GM21619 (cell line): ENCODE measurements around the gene ADAMTSL1.
"Not testable (repeated sequence)": the region's sequence is repeated elsewhere in the genome, so short reads cannot be mapped to it uniquely, and the experiment has no call there.

Experiments
- ATAC-seq: cut with Tn5 transposase; IDR thresholded peaks from one replicate; pipeline ENCODE4 v1.9.1; 2021; ENCODE audit not compliant: unreplicated experiment

Gene ADAMTSL1

DNA sequence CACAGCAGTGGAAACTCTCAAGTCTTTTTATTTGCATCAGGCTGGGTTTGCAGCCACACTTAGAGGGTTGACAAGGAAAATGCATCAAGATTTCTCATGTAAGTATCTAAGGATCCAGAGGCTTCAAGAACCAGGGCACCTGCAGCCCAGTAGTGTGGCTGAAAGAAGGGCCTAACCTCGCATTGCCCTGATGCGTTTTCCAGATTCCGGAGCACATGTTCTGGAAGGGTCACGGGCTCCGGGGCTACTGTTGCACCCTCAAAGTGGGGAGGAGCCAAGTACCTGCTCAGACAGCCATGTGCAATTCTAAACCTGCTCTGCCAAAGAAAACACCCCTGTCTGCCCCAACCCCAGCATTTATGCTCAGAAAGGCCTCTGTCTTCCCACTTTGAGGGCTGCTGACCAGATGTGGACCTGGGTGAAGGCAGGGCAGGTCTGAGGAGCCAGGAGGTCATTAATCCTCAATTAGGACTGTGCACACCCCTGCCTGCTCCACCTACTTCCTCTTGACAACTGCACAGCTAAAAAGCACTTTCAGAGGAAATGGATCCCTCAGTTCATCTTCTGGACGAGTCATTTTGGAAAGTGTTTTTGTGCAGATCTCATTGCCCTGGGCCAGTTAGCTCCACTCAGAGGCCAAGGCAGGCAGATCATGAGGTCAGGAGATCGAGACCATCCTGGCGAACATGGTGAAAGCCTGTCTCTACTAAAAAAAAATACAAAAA, 448.4 kb downstream of the ADAMTSL1 start:
- no peak for ATAC-seq

DNA sequence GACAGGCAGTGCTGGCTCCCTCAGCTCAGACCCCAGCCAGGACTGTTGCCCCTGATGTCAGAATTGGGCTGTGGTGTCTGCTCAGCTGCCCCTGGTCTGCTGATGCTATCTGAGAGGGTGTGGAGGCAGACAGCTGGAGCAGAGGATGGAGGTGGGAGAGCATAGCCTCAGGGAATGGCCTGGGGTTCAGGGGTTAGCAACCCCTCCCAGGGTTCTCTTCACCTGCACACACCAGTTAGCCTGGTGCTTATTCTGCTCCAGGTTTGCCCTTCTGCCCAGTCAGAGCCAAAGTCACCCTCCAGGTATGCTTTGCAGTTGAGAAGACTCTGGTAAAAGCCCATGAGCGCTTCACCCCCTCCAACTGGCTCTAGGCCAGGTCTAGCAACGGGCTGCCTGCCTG, 449.2 kb downstream of the ADAMTSL1 start:
- ATAC-seq, result no peak

DNA sequence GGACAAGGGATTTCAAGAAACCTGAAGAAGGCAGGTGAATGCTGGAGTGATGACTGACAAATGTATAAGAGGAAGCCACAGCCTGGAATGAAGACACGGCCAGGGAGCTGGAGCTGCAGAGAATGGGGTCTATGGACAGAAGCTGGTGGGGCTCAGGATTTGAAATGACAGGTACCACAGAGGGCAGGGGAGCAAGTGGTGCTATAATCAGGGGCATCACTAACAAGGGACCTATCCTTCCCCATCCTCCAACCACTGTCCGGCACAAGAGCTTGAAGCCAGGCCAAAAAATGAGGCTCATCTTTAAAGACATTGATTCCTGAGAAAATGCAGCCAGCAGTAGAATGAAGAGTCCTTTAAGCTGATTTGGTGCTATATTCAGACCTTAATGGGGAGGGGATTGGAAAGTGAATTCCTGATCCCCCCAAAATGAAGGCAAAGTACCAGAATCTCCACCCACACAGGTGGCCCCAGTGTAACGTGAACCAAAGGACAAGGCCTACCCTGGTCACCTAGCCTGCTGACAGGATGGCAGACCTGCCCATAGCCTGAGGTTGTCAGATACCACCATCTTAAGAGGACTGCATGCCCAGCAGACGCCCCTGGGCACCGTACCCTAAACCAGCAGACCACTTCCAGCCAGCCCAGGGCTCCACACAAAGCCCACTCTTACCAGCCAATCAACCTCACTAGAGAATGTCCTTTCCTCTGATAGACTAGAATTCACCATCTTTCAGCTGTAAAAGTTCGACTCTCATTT, 449.9 kb downstream of the ADAMTSL1 start:
- no peak for ATAC-seq

DNA sequence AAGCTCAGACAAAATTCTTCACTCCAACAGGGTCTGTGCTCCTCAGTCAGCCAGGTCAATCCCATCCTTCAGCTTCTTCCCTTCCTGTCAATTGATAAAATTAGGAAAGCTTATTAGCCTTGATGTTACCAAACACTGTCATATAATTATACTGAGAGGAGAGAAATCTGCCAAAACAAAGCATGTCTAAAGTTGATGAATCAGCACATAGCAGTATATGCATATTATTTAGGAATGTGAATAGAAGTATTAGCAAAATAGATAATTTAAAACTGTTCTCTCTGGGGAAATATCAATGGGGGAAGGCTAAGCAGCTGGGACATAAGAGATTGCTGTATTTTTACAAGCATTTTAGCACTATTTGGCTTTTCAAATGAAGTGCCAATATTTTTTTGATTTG, 451.9 kb downstream of the ADAMTSL1 start:
- no peak for ATAC-seq

DNA sequence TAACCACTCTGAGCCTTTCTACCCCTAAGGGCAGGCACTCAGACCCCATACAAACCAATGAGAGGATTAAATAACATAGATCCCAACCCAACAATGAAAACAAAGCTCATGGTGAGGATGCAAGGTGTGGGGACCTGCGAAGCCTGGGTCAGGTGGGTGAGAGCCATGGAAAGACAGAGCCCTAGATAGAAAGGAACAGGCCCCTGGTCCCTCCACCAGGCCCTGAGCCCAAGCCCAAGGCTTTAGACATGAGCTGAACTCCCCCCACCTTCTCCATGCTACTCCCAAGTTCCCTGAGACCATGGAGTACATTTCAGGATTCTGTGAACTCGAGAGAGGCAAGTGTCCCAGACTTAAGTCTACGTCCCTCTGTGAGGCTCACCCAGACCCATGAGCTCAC, 452.6 kb downstream of the ADAMTSL1 start:
- no peak for ATAC-seq

DNA sequence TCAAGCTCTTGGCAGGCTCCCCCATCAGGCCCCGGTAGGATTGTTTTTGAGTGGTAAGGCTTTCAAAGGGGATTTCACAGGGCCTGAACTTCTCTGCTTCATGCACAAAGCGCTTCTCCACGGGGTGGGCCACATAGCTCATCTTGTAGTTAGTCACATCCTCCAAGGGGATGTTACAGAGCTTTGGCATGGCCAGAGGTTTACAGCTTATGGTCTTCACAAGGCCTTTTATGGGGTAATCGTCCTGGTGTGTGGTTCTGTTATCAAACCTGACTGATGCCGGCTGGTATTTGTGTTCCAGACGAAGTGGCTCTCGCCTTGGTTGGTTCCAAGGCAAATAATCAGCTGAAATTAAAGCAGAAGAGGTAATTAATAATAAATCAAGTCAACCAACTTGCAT, 454.8 kb downstream of the ADAMTSL1 start:
- no peak for ATAC-seq

DNA sequence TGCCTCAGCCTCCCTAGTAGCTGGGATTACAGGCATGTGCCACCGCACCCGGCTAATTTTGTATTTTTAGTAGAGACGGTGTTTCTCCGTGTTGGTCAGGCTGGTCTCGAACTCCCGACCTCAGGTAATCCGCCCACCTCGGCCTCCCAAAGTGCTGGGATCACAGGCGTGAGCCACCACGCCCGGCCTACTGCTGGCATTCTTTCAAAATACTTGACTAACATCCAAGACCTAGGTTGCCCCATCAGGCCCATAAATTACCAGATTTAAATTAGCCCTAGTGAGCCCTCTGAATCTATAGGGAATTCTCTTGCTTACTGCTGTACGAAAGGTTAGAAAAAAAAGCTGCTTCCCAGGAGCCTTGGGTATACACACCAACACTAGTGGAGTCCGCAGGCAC, 456.7 kb downstream of the ADAMTSL1 start:
- ATAC-seq, result not testable (repeated sequence)

DNA sequence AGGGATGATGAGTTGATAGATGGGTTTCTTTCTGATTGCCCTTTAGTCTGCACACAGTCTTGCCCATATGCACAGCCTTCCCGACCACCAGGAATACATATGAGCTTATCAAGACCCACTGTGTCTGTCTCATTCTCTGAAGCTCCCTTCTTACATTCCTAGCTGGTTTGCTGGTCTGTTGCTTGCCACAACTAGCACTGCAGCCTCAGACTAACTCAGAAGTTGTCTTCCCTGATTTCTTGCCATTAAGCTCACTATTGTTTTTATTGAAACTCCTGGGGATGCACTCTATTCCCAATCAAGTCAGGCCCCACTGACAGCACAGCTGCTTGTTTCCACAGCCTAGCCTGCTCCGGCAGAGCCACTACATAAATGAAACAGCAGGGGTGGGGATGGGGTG, 461.6 kb downstream of the ADAMTSL1 start:
- no peak for ATAC-seq

DNA sequence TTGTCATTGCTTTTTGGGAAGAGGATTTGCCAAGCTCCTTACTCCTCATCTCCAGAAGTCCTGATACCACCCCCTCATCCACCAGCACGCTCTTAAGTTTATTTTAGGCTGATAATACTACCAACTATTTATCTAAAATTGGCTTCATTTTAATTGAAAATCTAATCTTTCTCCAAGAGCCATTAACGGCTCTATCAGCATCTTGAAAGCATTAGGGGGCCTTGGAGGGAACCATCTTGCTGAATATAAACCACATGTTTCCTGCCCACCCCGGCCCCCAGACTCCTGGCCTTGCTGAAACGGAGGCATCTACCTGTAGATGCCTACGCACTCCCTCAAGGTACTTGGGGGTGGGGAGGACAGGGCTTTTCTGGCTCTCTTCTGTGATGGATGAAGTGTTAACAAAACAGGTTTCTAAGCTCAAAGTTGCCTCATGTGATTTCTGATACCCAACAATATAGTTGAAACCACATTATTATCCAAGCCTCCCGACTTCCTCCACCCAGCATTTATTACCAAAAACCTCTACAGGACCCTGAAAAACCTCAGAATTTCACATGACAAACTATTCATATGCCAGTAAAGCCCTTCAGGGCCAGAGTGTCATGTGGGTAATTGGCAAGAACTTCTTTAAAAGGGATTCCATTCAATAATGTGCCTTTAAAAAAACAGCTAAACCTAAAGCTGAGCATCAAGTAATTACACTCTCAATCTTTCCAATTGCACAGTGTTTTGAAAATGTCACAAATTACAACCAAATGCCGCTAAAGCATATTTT, 462.3 kb downstream of the ADAMTSL1 start:
- no peak for ATAC-seq

DNA sequence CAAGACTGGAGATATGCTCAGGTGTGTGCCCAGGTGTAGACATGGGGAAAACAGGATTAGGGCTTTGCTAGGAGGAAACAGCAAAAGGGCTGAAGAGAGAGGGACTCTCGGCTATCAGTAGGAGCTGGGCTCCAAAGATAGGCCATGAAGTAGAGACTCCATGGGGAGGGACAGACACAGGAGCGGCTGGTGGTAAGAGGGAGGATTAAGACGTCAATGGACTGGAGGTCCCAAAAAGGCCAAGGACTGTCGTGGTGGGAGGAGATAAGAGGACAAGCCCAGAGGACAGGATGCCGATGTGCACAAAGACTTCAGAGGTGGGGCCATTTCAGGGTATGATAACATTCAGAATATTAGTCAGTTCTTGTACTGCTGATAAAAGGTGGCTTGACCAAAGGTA, 466.0 kb downstream of the ADAMTSL1 start:
- ATAC-seq, result no peak

DNA sequence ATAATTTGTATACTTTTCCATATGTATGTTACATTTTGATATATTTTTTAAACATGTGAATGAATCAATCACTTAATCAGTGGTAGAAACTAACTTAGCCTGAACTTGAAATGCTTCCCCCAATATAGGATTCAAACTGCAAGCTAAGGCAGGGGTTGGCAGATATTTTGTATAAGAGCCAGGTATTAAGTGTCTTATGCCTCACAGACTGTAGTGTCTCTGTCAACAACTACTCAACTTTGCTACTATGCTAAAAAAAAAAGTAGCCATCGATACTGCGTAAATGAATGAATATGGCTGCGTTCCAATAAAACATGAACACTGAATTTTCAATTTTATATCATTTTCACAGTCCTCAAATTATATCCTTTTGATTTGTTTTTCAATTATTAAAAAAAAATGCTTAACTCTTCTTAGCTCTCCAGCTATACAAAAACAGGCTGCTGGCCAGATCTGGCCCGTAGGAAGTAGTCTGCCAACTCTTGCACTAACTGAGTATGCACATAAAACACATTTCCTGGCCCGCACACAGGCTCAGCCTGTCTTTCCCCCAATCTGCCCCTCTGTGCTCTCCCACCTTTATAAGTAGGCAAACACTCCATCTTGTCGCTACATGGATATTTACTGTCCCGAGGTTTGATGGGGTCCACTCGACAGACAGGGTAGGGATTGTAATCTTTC, 467.2 kb downstream of the ADAMTSL1 start:
- no peak for ATAC-seq

DNA sequence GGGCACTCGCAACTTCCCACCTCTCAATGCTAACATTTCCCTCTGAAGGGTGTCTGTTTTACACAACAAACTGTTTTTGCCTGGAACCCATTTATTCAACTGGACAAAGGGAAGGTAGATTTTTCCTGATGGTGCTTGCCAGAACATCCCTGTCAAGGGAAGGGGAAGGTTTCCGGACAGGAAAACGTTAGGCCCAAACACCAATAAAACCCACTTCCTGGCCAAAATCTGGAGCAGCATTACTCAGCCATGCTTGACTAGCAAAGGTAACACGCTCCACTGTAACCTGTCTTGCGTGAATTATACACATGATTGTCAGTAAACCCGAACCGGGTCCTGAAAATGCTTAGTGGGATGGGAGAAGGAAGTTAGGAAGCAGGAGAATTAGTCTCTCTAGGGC, 468.8 kb downstream of the ADAMTSL1 start:
- no peak for ATAC-seq

DNA sequence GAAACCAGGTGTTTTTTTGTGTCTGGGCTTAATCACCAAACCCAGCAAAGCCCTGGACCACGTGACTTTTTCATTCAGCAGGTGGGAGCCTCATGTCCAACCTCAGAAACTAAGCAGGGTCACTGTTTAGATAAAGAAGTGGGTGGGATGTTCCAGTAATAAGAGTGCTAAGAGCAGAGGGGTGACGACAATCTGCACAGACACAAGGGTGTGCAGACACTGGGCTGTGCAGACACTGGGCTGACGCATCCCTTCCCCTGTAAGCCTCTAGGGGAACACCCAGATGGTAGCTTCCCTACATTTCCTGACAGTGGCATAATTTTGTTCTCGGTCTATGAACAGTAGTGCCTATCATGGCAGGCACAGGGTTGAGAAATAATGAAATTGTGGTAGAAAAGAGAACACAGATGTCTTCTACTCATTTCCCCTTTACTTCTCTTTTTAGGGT, 474.0 kb downstream of the ADAMTSL1 start:
- no peak for ATAC-seq

DNA sequence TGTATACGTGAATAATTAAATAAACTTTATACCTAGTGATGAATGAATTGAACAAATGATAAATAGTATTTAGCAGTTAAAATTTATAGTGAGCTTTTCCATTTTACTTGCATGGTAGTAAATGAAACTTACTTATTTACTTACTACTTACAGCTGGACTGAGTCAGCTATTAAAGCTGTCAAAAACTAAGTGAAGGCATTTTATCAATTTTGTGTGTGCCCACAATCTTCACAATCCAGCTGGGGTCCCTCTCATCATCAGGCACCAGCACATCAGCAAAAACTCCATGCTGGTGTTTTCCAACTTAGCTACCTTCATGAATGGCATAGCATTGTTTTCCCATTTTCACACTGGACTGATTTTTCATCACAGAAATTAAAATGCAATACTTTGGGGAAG, 478.0 kb downstream of the ADAMTSL1 start:
- no peak for ATAC-seq

DNA sequence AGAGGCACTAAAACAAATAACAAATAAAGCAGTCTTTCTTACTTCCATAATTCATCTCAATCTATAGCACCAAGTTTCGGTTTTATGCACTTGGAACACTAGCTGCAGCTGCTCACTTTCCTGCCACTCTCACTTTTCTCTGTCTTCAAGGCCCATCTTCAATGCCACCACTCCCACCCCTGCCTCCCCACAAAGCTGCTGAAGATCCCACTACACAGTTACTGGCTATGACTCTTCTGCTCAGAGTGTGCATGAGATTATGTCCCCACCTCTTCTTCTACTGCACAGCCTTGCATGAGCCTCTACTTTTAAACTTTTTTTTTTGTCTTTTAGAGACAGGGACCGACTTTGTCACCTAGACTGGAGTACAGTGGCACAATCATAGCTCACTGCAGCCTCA, 481.7 kb downstream of the ADAMTSL1 start:
- ATAC-seq, result no peak
